ENCODE results near the gene MYOZ3. TPM values are rescaled to one million over a fixed set of nuclear protein-coding genes. Genes with fewer than 3 reads are reported as not detected.

The MYOZ3 gene
- total RNA-seq, 4 donors from 2014 or later = 0.10 TPM; not detected in 3

- TF ChIP-seq, protein P1, sequence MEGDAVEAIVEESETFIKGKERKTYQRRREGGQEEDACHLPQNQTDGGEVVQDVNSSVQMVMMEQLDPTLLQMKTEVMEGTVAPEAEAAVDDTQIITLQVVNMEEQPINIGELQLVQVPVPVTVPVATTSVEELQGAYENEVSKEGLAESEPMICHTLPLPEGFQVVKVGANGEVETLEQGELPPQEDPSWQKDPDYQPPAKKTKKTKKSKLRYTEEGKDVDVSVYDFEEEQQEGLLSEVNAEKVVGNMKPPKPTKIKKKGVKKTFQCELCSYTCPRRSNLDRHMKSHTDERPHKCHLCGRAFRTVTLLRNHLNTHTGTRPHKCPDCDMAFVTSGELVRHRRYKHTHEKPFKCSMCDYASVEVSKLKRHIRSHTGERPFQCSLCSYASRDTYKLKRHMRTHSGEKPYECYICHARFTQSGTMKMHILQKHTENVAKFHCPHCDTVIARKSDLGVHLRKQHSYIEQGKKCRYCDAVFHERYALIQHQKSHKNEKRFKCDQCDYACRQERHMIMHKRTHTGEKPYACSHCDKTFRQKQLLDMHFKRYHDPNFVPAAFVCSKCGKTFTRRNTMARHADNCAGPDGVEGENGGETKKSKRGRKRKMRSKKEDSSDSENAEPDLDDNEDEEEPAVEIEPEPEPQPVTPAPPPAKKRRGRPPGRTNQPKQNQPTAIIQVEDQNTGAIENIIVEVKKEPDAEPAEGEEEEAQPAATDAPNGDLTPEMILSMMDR (IDR thresholded peaks at IDR 0.05) = no peak
- TF ChIP-seq POLR2A (IDR thresholded peaks at IDR 0.05) = no peak
- intact Hi-C loops (cut with DNase I; ENCODE audit: low total_unique reads) = no loop called here
- WGBS, 2 donors = 56 to 63% methylated on average over 2 of the region's 2 CpGs
- DNase-seq (ENCODE audit: low spot score in 2 of 2) = no peak
- no peak overlapping the region for H3K4me3 ChIP-seq (ENCODE audit: low read depth, poor library complexity, severe bottlenecking)
Observed at GRCh38 chr5:150633429-150633828, 27.6 kb upstream of the MYOZ3 start.

GRCh38 chr5:150636391-150637244, 24.4 kb upstream of the MYOZ3 start:
- H3K4me3 ChIP-seq (ENCODE audit: low read depth, poor library complexity, severe bottlenecking) = no peak overlapping the region
- DNase-seq (ENCODE audit: low spot score in 2 of 2) = no peak
- intact Hi-C loops (cut with DNase I; ENCODE audit: low total_unique reads) = no loop called here
- 66 to 71% methylated on average over 6 of the region's 6 CpGs for WGBS, 2 donors
- no peak for TF ChIP-seq POLR2A (IDR thresholded peaks at IDR 0.05)
- TF ChIP-seq, protein P1 (IDR thresholded peaks at IDR 0.05) = no peak

DNA sequence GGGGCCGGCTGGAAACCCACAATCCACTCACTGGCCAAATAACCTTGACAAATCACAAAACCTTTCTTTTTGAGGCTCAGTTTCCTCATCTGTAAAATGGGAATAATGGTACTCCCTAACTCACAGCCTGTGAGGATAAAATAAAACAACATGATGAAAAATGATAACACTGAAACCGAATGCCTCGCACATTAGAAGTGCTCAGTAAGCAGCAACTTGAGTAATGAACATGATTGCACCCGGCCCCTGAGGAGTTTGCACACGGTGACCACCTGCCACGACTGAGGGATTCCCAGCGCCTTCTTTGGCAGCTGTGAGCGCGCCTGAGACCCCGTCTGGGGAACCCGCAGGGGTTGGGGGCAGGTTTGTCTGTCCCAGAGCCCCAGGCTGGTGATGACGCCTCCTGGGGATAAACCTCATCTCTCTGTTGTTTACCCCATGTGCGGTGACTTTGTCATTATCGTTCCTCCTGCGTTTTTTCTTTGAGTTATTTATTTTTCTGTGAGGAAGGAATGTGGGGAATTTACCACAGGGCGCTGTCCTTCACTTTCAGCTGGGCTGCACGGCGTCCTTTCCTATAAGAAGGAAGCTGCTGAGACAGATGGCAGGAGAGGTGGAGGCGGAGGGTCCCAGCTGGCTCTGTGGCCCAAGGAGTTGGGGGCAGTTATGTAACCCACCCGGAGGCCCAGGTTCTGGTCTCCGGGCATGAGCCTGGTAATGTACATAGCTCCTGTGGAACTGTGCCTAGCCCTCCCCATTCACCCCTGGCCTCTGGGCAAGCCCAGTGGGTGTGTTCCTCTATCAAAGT, 23.6 kb upstream of the MYOZ3 start:
- TF ChIP-seq, protein P1 (IDR thresholded peaks at IDR 0.05) = no peak
- DNase-seq (ENCODE audit: low spot score in 2 of 2) = no peak
- intact Hi-C loops (cut with DNase I; ENCODE audit: low total_unique reads) = no loop called here
- 57 to 66% methylated on average over 21 of the region's 21 CpGs for WGBS, 2 donors
- no peak overlapping the region for H3K4me3 ChIP-seq (ENCODE audit: low read depth, poor library complexity, severe bottlenecking)

DNA sequence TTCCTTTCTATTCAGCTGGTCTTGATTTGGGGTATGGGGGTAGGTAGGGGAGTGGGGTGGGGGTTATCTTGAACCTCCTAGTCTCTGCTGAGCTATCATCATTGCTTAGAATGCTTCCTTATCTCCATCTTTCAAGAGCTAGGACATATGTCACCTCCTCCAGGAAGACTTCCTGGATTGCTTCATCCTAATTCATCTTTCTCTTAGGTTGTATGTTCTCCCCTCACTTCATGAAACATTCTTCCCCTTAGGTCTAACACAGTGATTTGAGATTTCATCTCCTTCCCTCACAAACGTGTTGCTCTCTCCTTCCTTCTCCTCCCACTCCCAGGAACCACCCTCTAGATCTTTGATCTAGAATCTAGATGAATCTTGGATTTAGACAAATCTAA, 23.0 kb upstream of the MYOZ3 start:
- intact Hi-C loops (cut with DNase I; ENCODE audit: low total_unique reads) = no loop called here
- no peak overlapping the region for H3K4me3 ChIP-seq (ENCODE audit: low read depth, poor library complexity, severe bottlenecking)
- WGBS, 2 donors = 27 to 50% methylated on average over 1 of the region's 1 CpG
- DNase-seq (ENCODE audit: low spot score in 2 of 2) = no peak
- TF ChIP-seq, protein P1 (IDR thresholded peaks at IDR 0.05) = no peak
- TF ChIP-seq POLR2A (IDR thresholded peaks at IDR 0.05) = no peak

GRCh38 chr5:150638488-150639376, 22.3 kb upstream of the MYOZ3 start:
- DNase-seq (ENCODE audit: low spot score in 2 of 2) = no peak
- intact Hi-C loops (cut with DNase I; ENCODE audit: low total_unique reads) = no loop called here
- H3K4me3 ChIP-seq (ENCODE audit: low read depth, poor library complexity, severe bottlenecking) = no peak overlapping the region
- TF ChIP-seq, protein P1 (IDR thresholded peaks at IDR 0.05) = no peak
- 62 to 79% methylated on average over 6 of the region's 6 CpGs for WGBS, 2 donors

All from lower leg skin (tissue), 4 donors.